HG02970 (cell line): Measurements from ENCODE around the gene CIB4.

Experiments used
- ATAC-seq: cut with Tn5 transposase; IDR thresholded peaks from one replicate; pipeline ENCODE4 v1.9.1; 2021; ENCODE audit warnings: mild to moderate bottlenecking, moderate library complexity, moderate number of reproducible peaks; ENCODE audit not compliant: unreplicated experiment, low FRiP score

CIB4 gene

GRCh38 chr2:26590508-26590907 lies 50.7 kb downstream of the CIB4 start:
- ATAC-seq: no peak

GRCh38 chr2:26588576-26588975 lies 52.6 kb downstream of the CIB4 start:
- ATAC-seq: no peak

GRCh38 chr2:26587994-26588393 lies 53.2 kb downstream of the CIB4 start:
- ATAC-seq: no peak

- ATAC-seq: no peak
These were observed 55.2 kb downstream of the CIB4 start for GRCh38 chr2:26585966-26586365.

- ATAC-seq: no peak
These were observed 56.1 kb downstream of the CIB4 start for GRCh38 chr2:26585100-26585499.

- no peak for ATAC-seq
These were observed 56.5 kb downstream of the CIB4 start for GRCh38 chr2:26584656-26585055.

GRCh38 chr2:26584191-26584590 lies 57.0 kb downstream of the CIB4 start:
- no peak for ATAC-seq

GRCh38 chr2:26583381-26583911 lies 57.7 kb downstream of the CIB4 start:
- ATAC-seq: no peak

GRCh38 chr2:26582890-26583289 lies 58.3 kb downstream of the CIB4 start:
- no peak for ATAC-seq

- no peak for ATAC-seq
These were observed 58.9 kb downstream of the CIB4 start for GRCh38 chr2:26581991-26582842.

- ATAC-seq: no peak
These were observed 59.7 kb downstream of the CIB4 start for GRCh38 chr2:26581266-26581990.

GRCh38 chr2:26580751-26581150 lies 60.4 kb downstream of the CIB4 start:
- no peak for ATAC-seq

- no peak for ATAC-seq
These were observed 61.0 kb downstream of the CIB4 start for GRCh38 chr2:26580151-26580550.

GRCh38 chr2:26579723-26580040 lies 61.5 kb downstream of the CIB4 start:
- no peak for ATAC-seq

GRCh38 chr2:26579025-26579722 lies 62.0 kb downstream of the CIB4 start:
- ATAC-seq: no peak

- ATAC-seq: no peak
These were observed 62.6 kb downstream of the CIB4 start for GRCh38 chr2:26578581-26578980.

- no peak for ATAC-seq
These were observed 63.1 kb downstream of the CIB4 start for GRCh38 chr2:26578113-26578458.

GRCh38 chr2:26577442-26578112 lies 63.6 kb downstream of the CIB4 start:
- ATAC-seq: no peak

- ATAC-seq: no peak
These were observed 64.4 kb downstream of the CIB4 start for GRCh38 chr2:26576565-26577441.
